H1 (cell line): ENCODE data around the gene MUS81.

Experiments
- CHD2 ChIP-seq: IDR thresholded peaks from 2 replicates; pipeline ENCODE4 v1.6.1; 2012; ENCODE audit warnings: low read length, improper control_type of control experiment
- CTCF ChIP-seq, 3 experiments: IDR thresholded peaks; 1 replicate in 2 of 3; 2 replicates in 1 of 3; pipeline versions ENCODE4 v1.5.1 to v1.6.1; 2011; ENCODE audit warnings: low read length in 3 of 3, mild to moderate bottlenecking in 3 of 3, inconsistent platforms in 2 of 3, low read depth in 1 of 3, moderate library complexity in 1 of 3; ENCODE audit not compliant: insufficient read depth in 1 of 3; ENCODE audit errors: control extremely low read depth in 1 of 3
- GTF2F1 ChIP-seq: IDR thresholded peaks from 2 replicates; pipeline ENCODE4 v1.6.1; 2012; ENCODE audit warnings: low read depth, low read length, improper control_type of control experiment, borderline replicate concordance
- JUN ChIP-seq: IDR thresholded peaks from 2 replicates; pipeline ENCODE4 v1.6.1; 2011; ENCODE audit warnings: low read depth, mild to moderate bottlenecking, improper control_type of control experiment, low read length
- KDM4A ChIP-seq: IDR thresholded peaks from one replicate; pipeline ENCODE4 v1.7.1; 2012; ENCODE audit warnings: low read depth, mild to moderate bottlenecking, moderate library complexity, low read length, inconsistent platforms; ENCODE audit not compliant: severe bottlenecking
- KDM5A ChIP-seq: fragments of 200-600 bp; IDR thresholded peaks from 2 replicates; pipeline ENCODE4 v1.7.1; 2012; ENCODE audit warnings: mild to moderate bottlenecking, low read length, inconsistent platforms, mixed read lengths
- MAX ChIP-seq: IDR thresholded peaks from 2 replicates; pipeline ENCODE4 v1.6.1; 2012; ENCODE audit warnings: inconsistent platforms
- POLR2A ChIP-seq, 2 experiments: IDR thresholded peaks; 1 replicate in 1 of 2; 2 replicates in 1 of 2; pipeline ENCODE4 v1.6.1; 2011; ENCODE audit warnings: low read depth in 2 of 2, low read length in 2 of 2, mild to moderate bottlenecking in 2 of 2; ENCODE audit errors: control extremely low read depth in 1 of 2
- POLR2AphosphoS5 ChIP-seq: IDR thresholded peaks from 2 replicates; pipeline ENCODE4 v1.6.1; 2011; ENCODE audit warnings: low read depth, low read length
- SAP30 ChIP-seq: fragments of 300-600 bp; sonication (generic); IDR thresholded peaks from 2 replicates; pipeline ENCODE4 v1.7.1; 2012; ENCODE audit warnings: low read length, moderate library complexity, mild to moderate bottlenecking, inconsistent platforms; ENCODE audit not compliant: insufficient read depth, insufficient replicate concordance
- SIX5 ChIP-seq: IDR thresholded peaks from 2 replicates; pipeline ENCODE4 v1.6.1; 2011; ENCODE audit warnings: mild to moderate bottlenecking, low read depth, low read length
- SUZ12 ChIP-seq: fragments of 200-600 bp; sonication (generic); IDR thresholded peaks from 2 replicates; pipeline ENCODE4 v1.6.1; 2012; ENCODE audit warnings: mild to moderate bottlenecking, inconsistent platforms, low read length, moderate library complexity, mixed read lengths
- TEAD4 ChIP-seq: IDR thresholded peaks from 2 replicates; pipeline ENCODE4 v1.6.1; 2012; ENCODE audit warnings: low read depth, low read length, inconsistent platforms, mixed read lengths
- TF ChIP-seq, protein P1 (sequence below): IDR thresholded peaks from 2 replicates; pipeline ENCODE4 v1.6.1; 2011; ENCODE audit warnings: low read length, improper control_type of control experiment

GRCh38 chr11:65843811-65844210 lies 16.4 kb upstream of the MUS81 start:
- no peak for TF ChIP-seq CTCF (IDR thresholded peaks at IDR 0.05; ENCODE audit: control extremely low read depth in 1 of 3, insufficient read depth in 1 of 3, low read depth in 1 of 3, low read length in 3 of 3)
- no peak for TF ChIP-seq MAX
- no peak for TF ChIP-seq JUN
- TF ChIP-seq POLR2AphosphoS5, result no peak
- no peak for TF ChIP-seq POLR2A (IDR thresholded peaks at IDR 0.05; ENCODE audit: control extremely low read depth in 1 of 2, low read depth in 2 of 2, low read length in 2 of 2)
- no peak for TF ChIP-seq GTF2F1
- no peak for TF ChIP-seq SAP30
- TF ChIP-seq SIX5, result no peak
- TF ChIP-seq, protein P1, sequence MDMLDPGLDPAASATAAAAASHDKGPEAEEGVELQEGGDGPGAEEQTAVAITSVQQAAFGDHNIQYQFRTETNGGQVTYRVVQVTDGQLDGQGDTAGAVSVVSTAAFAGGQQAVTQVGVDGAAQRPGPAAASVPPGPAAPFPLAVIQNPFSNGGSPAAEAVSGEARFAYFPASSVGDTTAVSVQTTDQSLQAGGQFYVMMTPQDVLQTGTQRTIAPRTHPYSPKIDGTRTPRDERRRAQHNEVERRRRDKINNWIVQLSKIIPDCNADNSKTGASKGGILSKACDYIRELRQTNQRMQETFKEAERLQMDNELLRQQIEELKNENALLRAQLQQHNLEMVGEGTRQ, result no peak
- TF ChIP-seq TEAD4, result no peak
- TF ChIP-seq KDM5A, result no peak
- no peak for TF ChIP-seq CHD2
- TF ChIP-seq SUZ12, result no peak
- no peak for TF ChIP-seq KDM4A
